Keratinocyte (primary cell): ENCODE data around the gene FARP1. TPM values are rescaled to one million over a fixed set of nuclear protein-coding genes. Genes with fewer than 3 reads are reported as not detected.

Source experiments
- DNase-seq: peaks from one replicate; pipeline ENCODE4 v3.0.0-alpha.2; 2011; ENCODE audit warnings: low read depth, missing footprints, low spot score
- FAIRE-seq: peaks from 2 replicates; lab custom pipeline; 2011; peaks lifted over from hg19 to GRCh38; lab: Jason Lieb, UNC
- H2AFZ ChIP-seq: 2 replicates; pipeline ENCODE4 v1.6.0; 2012; ENCODE audit warnings: low read length, control low read depth, inconsistent platforms; ENCODE audit not compliant: control insufficient read depth
- H3K27ac ChIP-seq: 2 replicates; pipeline ENCODE4 v1.5.1; 2011; ENCODE audit warnings: low read length; ENCODE audit not compliant: control insufficient read depth, insufficient read depth
- H3K27me3 ChIP-seq: 3 replicates; pipeline ENCODE4 v1.6.0; 2011; ENCODE audit warnings: low read length; ENCODE audit not compliant: control insufficient read depth, insufficient read depth; ENCODE audit errors: extremely low read depth
- H3K36me3 ChIP-seq, 2 experiments: 2 replicates in 1 of 2; 3 replicates in 1 of 2; pipeline ENCODE4 v1.5.1; 2011; ENCODE audit warnings: low read length in 2 of 2, mild to moderate bottlenecking in 1 of 2; ENCODE audit not compliant: control insufficient read depth in 2 of 2, insufficient read depth in 2 of 2; ENCODE audit errors: extremely low read depth in 1 of 2
- H3K4me1 ChIP-seq: 3 replicates; pipeline ENCODE4 v1.5.1; 2011; ENCODE audit warnings: low read length; ENCODE audit not compliant: control insufficient read depth, insufficient read depth; ENCODE audit errors: extremely low read depth
- H3K4me2 ChIP-seq: 3 replicates; pipeline ENCODE4 v1.6.0; 2011; ENCODE audit warnings: low read depth, low read length; ENCODE audit not compliant: control insufficient read depth, insufficient read depth; ENCODE audit errors: extremely low read depth
- H3K4me3 ChIP-seq, 3 experiments: fragments of 200-600 bp in 1 of 3; sonication (generic) in 1 of 3; 2 replicates in 2 of 3; 3 replicates in 1 of 3; pipeline ENCODE4 v1.5.1; 2011 to 2016; ENCODE audit warnings: low read length in 3 of 3, mild to moderate bottlenecking in 3 of 3, control low read depth in 2 of 3, inconsistent platforms in 1 of 3, low read depth in 1 of 3, mixed read lengths in 1 of 3, mixed run types in 1 of 3, moderate library complexity in 1 of 3; ENCODE audit not compliant: control insufficient read depth in 2 of 3, insufficient read depth in 2 of 3; ENCODE audit errors: extremely low read depth in 1 of 3
- H3K79me2 ChIP-seq: 2 replicates; pipeline ENCODE4 v1.6.0; 2012; ENCODE audit warnings: low read length; ENCODE audit not compliant: control insufficient read depth, insufficient read depth
- H3K9ac ChIP-seq: 3 replicates; pipeline ENCODE4 v1.6.0; 2011; ENCODE audit warnings: low read length; ENCODE audit not compliant: control insufficient read depth, insufficient read depth; ENCODE audit errors: extremely low read depth
- H3K9me1 ChIP-seq: 3 replicates; pipeline ENCODE4 v1.6.0; 2011; ENCODE audit warnings: low read length; ENCODE audit not compliant: control insufficient read depth, insufficient read depth; ENCODE audit errors: extremely low read depth
- H3K9me3 ChIP-seq: 2 replicates; pipeline ENCODE4 v1.5.1; 2012; ENCODE audit warnings: low read depth, low read length; ENCODE audit not compliant: control insufficient read depth
- H4K20me1 ChIP-seq: 3 replicates; pipeline ENCODE4 v1.6.0; 2011; ENCODE audit warnings: low read length; ENCODE audit not compliant: control insufficient read depth, insufficient read depth; ENCODE audit errors: extremely low read depth
- CTCF ChIP-seq, 3 experiments: IDR thresholded peaks in 1 of 3; conservative IDR thresholded peaks in 1 of 3; optimal IDR thresholded peaks in 1 of 3; 2 replicates in 2 of 3; 3 replicates in 1 of 3; pipeline versions ENCODE3 to v1.5.1; 2011; ENCODE audit warnings: low read length in 3 of 3, mild to moderate bottlenecking in 3 of 3, moderate library complexity in 2 of 3, control low read depth in 1 of 3, inconsistent platforms in 1 of 3; ENCODE audit not compliant: insufficient read depth in 2 of 3; ENCODE audit errors: extremely low read depth in 1 of 3
- EZH2 ChIP-seq: IDR thresholded peaks from one replicate; pipeline ENCODE4 v1.6.1; 2012; ENCODE audit warnings: inconsistent platforms, mild to moderate bottlenecking, low read length, moderate library complexity
- dilution Hi-C: fragments of 300-500 bp; cut with MboI; formaldehyde crosslinking; loops from one replicate; pipeline ENCODE4 v1.7.0; 2020; ENCODE audit warnings: low sequenced_read_pairs; ENCODE audit not compliant: extremely low pct_ligation_motif_present
- polyA plus RNA-seq, 5 experiments: library from polyadenylated mRNA; depleted of rRNA in 3 of 5; stranded (reverse) in 3 of 5; stranded (forward) in 1 of 5; unstranded in 1 of 5; fragments of >200 nt; gene quantifications; 1 replicate in 1 of 5; 2 replicates in 3 of 5; 3 replicates in 1 of 5; pipeline versions ENCODE4 v1.2.1 to v1.2.3, GENCODE V29; 2011 to 2012; ENCODE audit warnings: missing spikeins in 2 of 5, low read depth in 1 of 5, low replicate concordance in 1 of 5

Gene FARP1
- polyA plus RNA-seq, 1 donor (not counting 4 experiments of a cell fraction or from before 2014, with no cell fraction given) = 10.3 TPM

GRCh38 chr13:98322091-98322718 lies 179.3 kb downstream of the FARP1 start:
- Histone ChIP-seq H3K4me3 (no peak overlapping the region), H3K4me1 (no peaks in the 10 kb centered on the region), H3K9me3 (no peaks in the 10 kb centered on the region), H3K27me3 (no peaks in the 10 kb centered on the region), H4K20me1 (no peaks in the 10 kb centered on the region), H3K9me1 (no peaks in the 10 kb centered on the region), H3K79me2 (no peaks in the 10 kb centered on the region), H3K9ac (no peak overlapping the region), H2AFZ (no peak overlapping the region), H3K36me3 (no peaks in the 10 kb centered on the region), H3K27ac (no peak overlapping the region), H3K4me2 (no peak overlapping the region)
- DNase-seq (no peak), FAIRE-seq (no peak)
- TF ChIP-seq CTCF (optimal IDR thresholded peaks at IDR 0.05 in 1 of 3, IDR thresholded peaks at IDR 0.05 in 1 of 3, conservative IDR thresholded peaks at IDR 0.05 in 1 of 3; ENCODE audit: extremely low read depth in 1 of 3, insufficient read depth in 2 of 3, low read length in 3 of 3) = no peak
- no peak for TF ChIP-seq EZH2
- dilution Hi-C loops = no loop called here

GRCh38 chr13:98324105-98324504 lies 181.2 kb downstream of the FARP1 start:
- dilution Hi-C loops = no loop called here
- no peaks in the 10 kb centered on the region for H3K4me1 ChIP-seq
- no peaks in the 10 kb centered on the region for H3K36me3 ChIP-seq
- DNase-seq (no peak), FAIRE-seq (no peak)
- H4K20me1 ChIP-seq = no peaks in the 10 kb centered on the region
- no peaks in the 10 kb centered on the region for H3K27me3 ChIP-seq
- no peaks in the 10 kb centered on the region for H3K9me1 ChIP-seq
- no peaks in the 10 kb centered on the region for H3K9me3 ChIP-seq
- no peak overlapping the region for H3K27ac ChIP-seq
- no peak overlapping the region for H3K4me3 ChIP-seq
- TF ChIP-seq EZH2 (no peak), CTCF (optimal IDR thresholded peaks at IDR 0.05 in 1 of 3, IDR thresholded peaks at IDR 0.05 in 1 of 3, conservative IDR thresholded peaks at IDR 0.05 in 1 of 3; ENCODE audit: extremely low read depth in 1 of 3, insufficient read depth in 2 of 3, low read length in 3 of 3) (no peak)
- no peak overlapping the region for H3K4me2 ChIP-seq
- no peak overlapping the region for H3K9ac ChIP-seq
- H2AFZ ChIP-seq = no peak overlapping the region
- no peaks in the 10 kb centered on the region for H3K79me2 ChIP-seq
